Esophagus squamous epithelium (tissue), 5 donors: ENCODE results near the gene MAP7D1. TPM values are rescaled to one million over a fixed set of nuclear protein-coding genes. Genes with fewer than 3 reads are reported as not detected.
A peak's percentile ranks its signal among the peaks of the same experiment; 100 is the strongest.

ENCODE experiments used
- DNase-seq: peaks from one replicate; lab custom pipeline; 2025; lab: John Stamatoyannopoulos, UW
- H3K27ac ChIP-seq, 4 donors: fragments of 200-600 bp; sonication (generic); one replicate each; pipeline ENCODE4 v1.5.1; 2016 to 2019; ENCODE audit warnings: mild to moderate bottlenecking in 1 of 4
- H3K27me3 ChIP-seq, 4 donors: fragments of 200-600 bp; sonication (generic); 1 replicate in 3 of 4; 2 replicates in 1 of 4; pipeline versions ENCODE4 v1.5.1 to v1.6.0; 2017 to 2021; ENCODE audit warnings: antibody characterized with exemption in 1 of 4
- H3K36me3 ChIP-seq, 3 donors: fragments of 200-600 bp; sonication (generic); one replicate each; pipeline ENCODE4 v1.5.1; 2016 to 2019
- H3K4me1 ChIP-seq, 3 donors: fragments of 200-600 bp; sonication (generic); one replicate each; pipeline ENCODE4 v1.5.1; 2017 to 2019
- H3K4me3 ChIP-seq, 4 donors: fragments of 200-600 bp; sonication (generic); 1 replicate in 3 of 4; 2 replicates in 1 of 4; pipeline ENCODE4 v1.5.1; 2016 to 2019; ENCODE audit warnings: mild to moderate bottlenecking in 2 of 4, moderate library complexity in 1 of 4
- H3K9me3 ChIP-seq, 3 donors: fragments of 200-600 bp; sonication (generic); one replicate each; pipeline ENCODE4 v1.5.1; 2016 to 2019
- POLR2A ChIP-seq, 4 donors: fragments of 450-650 bp; IDR thresholded peaks; one replicate each; pipeline ENCODE4 v1.6.1; 2017; ENCODE audit warnings: antibody characterized with exemption in 4 of 4, mild to moderate bottlenecking in 4 of 4, moderate library complexity in 3 of 4
- WGBS, 2 donors: methylation state at CpG; one replicate each; pipeline ENCODE4 v1.1.5; 2018; 5-methylcytosine and 5-hydroxymethylcytosine counted together
- intact Hi-C: fragments of 100-400 bp; cut with DNase I; formaldehyde crosslinking; loops from one replicate; pipeline ENCODE4 v1.15.0; 2022
- total RNA-seq, 4 donors: library from RNA; depleted of rRNA; stranded (reverse); fragments of >200 nt; gene quantifications; one replicate each; pipeline ENCODE4 v1.1.0, GENCODE V29; 2016
- TF ChIP-seq, protein P1 (sequence below), 6 experiments: fragments of 450-650 bp in 4 of 6; fragments of 200-600 bp in 2 of 6; sonication (generic) in 2 of 6; IDR thresholded peaks; one replicate each; pipeline ENCODE4 v1.5.1; 2016 to 2019; ENCODE audit warnings: antibody characterized with exemption in 6 of 6, mild to moderate bottlenecking in 4 of 6, moderate library complexity in 4 of 6
- donor health status: DM: yes; HTN: yes; CAD: no.

MAP7D1 gene
- total RNA-seq, 4 donors from 2014 or later = 59.4 to 180 (median 92.9) TPM

- intact Hi-C loops = no loop called here
- TF ChIP-seq POLR2A (IDR thresholded peaks at IDR 0.05) = no peak
- TF ChIP-seq, protein P1, sequence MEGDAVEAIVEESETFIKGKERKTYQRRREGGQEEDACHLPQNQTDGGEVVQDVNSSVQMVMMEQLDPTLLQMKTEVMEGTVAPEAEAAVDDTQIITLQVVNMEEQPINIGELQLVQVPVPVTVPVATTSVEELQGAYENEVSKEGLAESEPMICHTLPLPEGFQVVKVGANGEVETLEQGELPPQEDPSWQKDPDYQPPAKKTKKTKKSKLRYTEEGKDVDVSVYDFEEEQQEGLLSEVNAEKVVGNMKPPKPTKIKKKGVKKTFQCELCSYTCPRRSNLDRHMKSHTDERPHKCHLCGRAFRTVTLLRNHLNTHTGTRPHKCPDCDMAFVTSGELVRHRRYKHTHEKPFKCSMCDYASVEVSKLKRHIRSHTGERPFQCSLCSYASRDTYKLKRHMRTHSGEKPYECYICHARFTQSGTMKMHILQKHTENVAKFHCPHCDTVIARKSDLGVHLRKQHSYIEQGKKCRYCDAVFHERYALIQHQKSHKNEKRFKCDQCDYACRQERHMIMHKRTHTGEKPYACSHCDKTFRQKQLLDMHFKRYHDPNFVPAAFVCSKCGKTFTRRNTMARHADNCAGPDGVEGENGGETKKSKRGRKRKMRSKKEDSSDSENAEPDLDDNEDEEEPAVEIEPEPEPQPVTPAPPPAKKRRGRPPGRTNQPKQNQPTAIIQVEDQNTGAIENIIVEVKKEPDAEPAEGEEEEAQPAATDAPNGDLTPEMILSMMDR (IDR thresholded peaks at IDR 0.05) = no peak
- Histone ChIP-seq H3K36me3 (peaks cover 9 to 42% (median 10%) of the 10 kb centered on the region in 3 donors), H3K4me1 (peaks cover 35 to 80% (median 61%) of the 10 kb centered on the region in 3 donors), H3K27me3 (no peaks in the 10 kb centered on the region), H3K27ac (peak overlapping the region; percentile 76 to 86 (median 82)), H3K9me3 (no peaks in the 10 kb centered on the region), H3K4me3 (no peak overlapping the region)
- no peak for DNase-seq
- WGBS, 2 donors = 25 to 45% methylated on average over 1 of the region's 1 CpG
These were observed 19.4 kb upstream of the MAP7D1 start for GRCh38 chr1:36136535-36136934.

DNA sequence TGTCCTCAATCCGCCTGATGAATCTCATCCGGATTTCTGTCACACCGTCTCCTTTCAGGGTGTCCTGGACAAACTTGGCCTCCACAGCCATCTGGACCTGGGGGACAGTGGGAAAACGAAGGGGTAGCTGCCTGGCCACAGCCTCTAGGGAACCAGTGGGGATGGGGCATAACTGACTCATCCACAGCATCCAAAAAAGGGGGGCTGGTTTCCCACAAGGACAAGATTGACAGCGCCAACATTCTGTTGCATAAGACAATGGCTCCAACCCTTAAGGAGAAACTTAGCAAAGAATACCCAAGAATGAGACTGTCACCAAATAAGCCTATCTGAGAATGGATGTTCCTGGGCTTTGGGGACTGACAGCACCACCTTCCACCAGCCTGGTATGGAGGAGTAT lies 18.7 kb upstream of the MAP7D1 start:
- peak overlapping the region; percentile 76 to 86 (median 82) for H3K27ac ChIP-seq
- H3K4me3 ChIP-seq = no peak overlapping the region
- peaks cover 9 to 42% (median 10%) of the 10 kb centered on the region in 3 donors for H3K36me3 ChIP-seq
- peaks cover 38 to 87% (median 64%) of the 10 kb centered on the region in 3 donors for H3K4me1 ChIP-seq
- DNase-seq = no peak
- WGBS, 2 donors = 50 to 80% methylated on average over 2 to 3 of the region's 5 CpGs
- no peak for TF ChIP-seq POLR2A (IDR thresholded peaks at IDR 0.05)
- TF ChIP-seq, protein P1 (IDR thresholded peaks at IDR 0.05) = no peak
- intact Hi-C loops = no loop called here
- no peaks in the 10 kb centered on the region for H3K27me3 ChIP-seq
- no peaks in the 10 kb centered on the region for H3K9me3 ChIP-seq

- H3K9me3 ChIP-seq = no peaks in the 10 kb centered on the region
- DNase-seq = no peak
- intact Hi-C loops = no loop called here
- H3K4me3 ChIP-seq = no peak overlapping the region
- H3K36me3 ChIP-seq = peaks cover 9 to 42% (median 10%) of the 10 kb centered on the region in 3 donors
- peak overlapping the region in 3 of 4 donors; percentile 5 to 86 (median 83) for H3K27ac ChIP-seq
- TF ChIP-seq, protein P1 (IDR thresholded peaks at IDR 0.05) = no peak
- no peak for TF ChIP-seq POLR2A (IDR thresholded peaks at IDR 0.05)
- H3K4me1 ChIP-seq = peaks cover 40 to 91% (median 68%) of the 10 kb centered on the region in 3 donors
- no peaks in the 10 kb centered on the region for H3K27me3 ChIP-seq
- WGBS, 2 donors = 84 to 92% methylated on average over 2 to 3 of the region's 3 CpGs
These were observed 18.2 kb upstream of the MAP7D1 start for GRCh38 chr1:36137776-36138175.

- peaks cover 31 to 87% (median 53%) of the 10 kb centered on the region in 3 donors for H3K4me1 ChIP-seq
- no peaks in the 10 kb centered on the region for H3K27me3 ChIP-seq
- WGBS, 2 donors = 73 to 88% methylated on average over 4 to 5 of the region's 5 CpGs
- H3K36me3 ChIP-seq = peaks cover 9 to 42% (median 10%) of the 10 kb centered on the region in 3 donors
- TF ChIP-seq, protein P1 (IDR thresholded peaks at IDR 0.05) = no peak
- no peak for TF ChIP-seq POLR2A (IDR thresholded peaks at IDR 0.05)
- H3K4me3 ChIP-seq = no peak overlapping the region
- no peak for DNase-seq
- intact Hi-C loops = no loop called here
- H3K27ac ChIP-seq = peak overlapping the region; percentile 42 to 74 (median 69)
- no peaks in the 10 kb centered on the region for H3K9me3 ChIP-seq
These were observed 16.4 kb upstream of the MAP7D1 start for GRCh38 chr1:36139521-36139920.

GRCh38 chr1:36142121-36142520 lies 13.8 kb upstream of the MAP7D1 start:
- TF ChIP-seq POLR2A (IDR thresholded peaks at IDR 0.05) = no peak
- TF ChIP-seq, protein P1 (IDR thresholded peaks at IDR 0.05) = no peak
- Histone ChIP-seq H3K27me3 (no peaks in the 10 kb centered on the region), H3K9me3 (no peaks in the 10 kb centered on the region), H3K36me3 (peaks cover 6 to 39% (median 9%) of the 10 kb centered on the region in 3 donors), H3K4me3 (no peak overlapping the region), H3K27ac (peak overlapping the region in 3 of 4 donors; percentile 6 to 9 (median 8)), H3K4me1 (peaks cover 6 to 68% (median 28%) of the 10 kb centered on the region in 3 donors)
- DNase-seq = no peak
- WGBS, 2 donors = 0 to 11% methylated on average over 1 of the region's 1 CpG
- intact Hi-C loops = no loop called here
